Ascending aorta (tissue), 2 donors: Measurements from ENCODE around the gene SNAPIN. TPM values are rescaled to one million over a fixed set of nuclear protein-coding genes. Genes with fewer than 3 reads are reported as not detected.
A peak's percentile ranks its signal among the peaks of the same experiment; 100 is the strongest.
"Not testable (repeated sequence)": the region's sequence is repeated elsewhere in the genome, so short reads cannot be mapped to it uniquely, and the experiment has no call there.

Source experiments
- DNase-seq, 2 donors: peaks; one replicate each; pipeline ENCODE4 v3.0.0-alpha.2; 2019; ENCODE audit warnings: low spot score in 2 of 2
- H3K27ac ChIP-seq, 2 donors: fragments of 200-600 bp; sonication (generic); one replicate each; pipeline ENCODE4 v1.5.1; 2016 to 2017; ENCODE audit warnings: mild to moderate bottlenecking in 1 of 2
- H3K27me3 ChIP-seq: fragments of 200-600 bp; sonication (generic); one replicate; pipeline ENCODE4 v1.5.1; 2017
- H3K36me3 ChIP-seq, 2 donors: fragments of 200-600 bp; sonication (generic); one replicate each; pipeline ENCODE4 v1.5.1; 2016
- H3K4me1 ChIP-seq, 2 donors: fragments of 200-600 bp; sonication (generic); one replicate each; pipeline ENCODE4 v1.5.1; 2016 to 2017; ENCODE audit warnings: mild to moderate bottlenecking in 1 of 2
- H3K4me3 ChIP-seq, 2 donors: fragments of 200-600 bp; sonication (generic); one replicate each; pipeline ENCODE4 v1.5.1; 2016 to 2017; ENCODE audit warnings: mild to moderate bottlenecking in 1 of 2
- H3K9me3 ChIP-seq, 2 donors: fragments of 200-600 bp; sonication (generic); one replicate each; pipeline ENCODE4 v1.5.1; 2016
- intact Hi-C: fragments of 100-400 bp; cut with DNase I; formaldehyde crosslinking; loops from one replicate; pipeline ENCODE4 v1.15.1; 2023
- total RNA-seq: library from RNA; depleted of rRNA; stranded (reverse); fragments of >200 nt; gene quantifications from one replicate; pipeline ENCODE4 v1.1.0, GENCODE V29; 2016
- TF ChIP-seq, protein P1 (sequence below), 3 experiments: fragments of 200-600 bp in 2 of 3; fragments of 450-650 bp in 1 of 3; sonication (generic) in 2 of 3; IDR thresholded peaks; one replicate each; pipeline ENCODE4 v1.5.1; 2016 to 2019; ENCODE audit warnings: antibody characterized with exemption in 3 of 3, mild to moderate bottlenecking in 1 of 3, moderate library complexity in 1 of 3

The SNAPIN gene
- total RNA-seq, 1 donor from 2014 or later = 61.0 TPM

DNA sequence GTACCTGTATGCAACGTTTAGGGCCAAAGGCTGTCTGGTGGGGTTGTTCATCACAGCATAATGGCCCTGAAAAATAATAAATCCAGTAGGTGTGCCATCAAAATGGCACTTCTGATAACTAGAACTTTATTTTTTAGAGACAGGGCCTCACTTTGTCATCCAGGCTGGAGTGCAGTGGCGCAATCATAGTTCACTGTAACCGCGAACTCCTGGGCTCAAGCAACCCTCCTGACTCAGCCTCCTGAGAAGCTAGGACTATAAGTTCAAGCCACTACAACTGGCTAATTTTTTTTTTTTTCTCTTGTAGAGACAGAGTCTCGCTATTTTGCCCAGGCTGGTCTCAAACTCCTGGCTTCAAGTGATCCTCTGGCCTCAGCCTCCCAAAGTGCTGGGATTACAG, 4.7 kb downstream of the SNAPIN start:
- H3K4me1 ChIP-seq = peaks cover 0 to 4% of the 10 kb centered on the region in 2 donors
- no peak overlapping the region for H3K27ac ChIP-seq
- DNase-seq = no peak
- peaks cover 74 to 76% of the 10 kb centered on the region in 2 donors for H3K36me3 ChIP-seq
- no peak overlapping the region for H3K4me3 ChIP-seq
- no peaks in the 10 kb centered on the region for H3K27me3 ChIP-seq
- intact Hi-C loops = loop anchor here (5.0 kb wide), 1 partner anchor 91 kb away; no protein-coding TSS in a partner anchor
- TF ChIP-seq, protein P1, sequence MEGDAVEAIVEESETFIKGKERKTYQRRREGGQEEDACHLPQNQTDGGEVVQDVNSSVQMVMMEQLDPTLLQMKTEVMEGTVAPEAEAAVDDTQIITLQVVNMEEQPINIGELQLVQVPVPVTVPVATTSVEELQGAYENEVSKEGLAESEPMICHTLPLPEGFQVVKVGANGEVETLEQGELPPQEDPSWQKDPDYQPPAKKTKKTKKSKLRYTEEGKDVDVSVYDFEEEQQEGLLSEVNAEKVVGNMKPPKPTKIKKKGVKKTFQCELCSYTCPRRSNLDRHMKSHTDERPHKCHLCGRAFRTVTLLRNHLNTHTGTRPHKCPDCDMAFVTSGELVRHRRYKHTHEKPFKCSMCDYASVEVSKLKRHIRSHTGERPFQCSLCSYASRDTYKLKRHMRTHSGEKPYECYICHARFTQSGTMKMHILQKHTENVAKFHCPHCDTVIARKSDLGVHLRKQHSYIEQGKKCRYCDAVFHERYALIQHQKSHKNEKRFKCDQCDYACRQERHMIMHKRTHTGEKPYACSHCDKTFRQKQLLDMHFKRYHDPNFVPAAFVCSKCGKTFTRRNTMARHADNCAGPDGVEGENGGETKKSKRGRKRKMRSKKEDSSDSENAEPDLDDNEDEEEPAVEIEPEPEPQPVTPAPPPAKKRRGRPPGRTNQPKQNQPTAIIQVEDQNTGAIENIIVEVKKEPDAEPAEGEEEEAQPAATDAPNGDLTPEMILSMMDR (IDR thresholded peaks at IDR 0.05) = no peak
- no peaks in the 10 kb centered on the region for H3K9me3 ChIP-seq

DNA sequence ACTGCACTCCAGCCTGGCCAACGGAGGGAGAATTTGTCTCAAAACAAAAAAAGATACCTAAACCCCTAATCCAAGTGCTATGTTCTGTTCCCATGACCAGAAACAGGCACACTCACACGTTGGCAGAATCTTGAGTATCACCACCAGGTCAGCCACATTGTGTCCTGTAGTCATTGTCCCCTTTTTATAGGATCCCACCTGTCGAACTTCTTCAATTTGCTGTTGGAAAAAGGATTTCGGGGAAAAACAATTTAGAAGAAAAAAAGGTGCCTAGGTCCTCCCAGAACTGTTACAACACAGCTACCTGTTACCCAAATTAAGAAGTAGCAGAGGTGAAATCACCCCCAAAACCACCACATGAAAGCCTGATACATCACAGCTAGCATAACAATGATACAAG, 8.9 kb downstream of the SNAPIN start:
- DNase-seq = no peak
- intact Hi-C loops = loop anchor here (5.0 kb wide), 1 partner anchor 310 kb away; the partner anchor contains the start of gene S100A9
- peaks cover 61 to 66% of the 10 kb centered on the region in 2 donors for H3K36me3 ChIP-seq

DNA sequence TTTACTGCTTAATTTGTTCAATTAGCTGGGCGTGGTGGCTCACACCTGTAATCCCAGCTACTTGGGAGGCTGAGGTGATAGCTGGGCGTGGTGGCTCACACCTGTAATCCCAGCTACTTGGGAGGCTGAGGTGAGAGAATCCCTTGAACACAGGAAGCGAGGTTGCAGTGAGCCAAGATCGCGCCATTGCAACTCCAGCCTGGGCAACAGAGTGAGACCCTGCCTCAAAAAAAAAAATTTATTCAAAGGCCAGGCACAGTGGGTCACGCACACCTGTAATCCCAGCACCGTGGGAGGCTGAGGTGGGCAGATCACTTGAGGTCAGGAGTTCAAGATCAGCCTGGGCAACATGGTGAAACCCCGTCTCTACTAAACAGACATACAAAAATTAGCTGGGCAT, 10.2 kb downstream of the SNAPIN start:
- intact Hi-C loops = loop anchor here (5.0 kb wide), 1 partner anchor 311 kb away; the partner anchor contains the start of gene S100A9
- H3K27me3 ChIP-seq, H3K27ac ChIP-seq, H3K9me3 ChIP-seq, DNase-seq, H3K4me1 ChIP-seq, H3K4me3 ChIP-seq: not testable (repeated sequence)
- H3K36me3 ChIP-seq = peaks cover 50 to 53% of the 10 kb centered on the region in 2 donors

More for the DNA sequence above, 8.9 kb downstream of the SNAPIN start:
- Histone ChIP-seq H3K27ac (no peak overlapping the region), H3K4me3 (no peak overlapping the region), H3K27me3 (no peaks in the 10 kb centered on the region), H3K4me1 (peaks cover 0 to 8% of the 10 kb centered on the region in 2 donors), H3K9me3 (no peaks in the 10 kb centered on the region)
- TF ChIP-seq, protein P1 (IDR thresholded peaks at IDR 0.05) = no peak

DNA sequence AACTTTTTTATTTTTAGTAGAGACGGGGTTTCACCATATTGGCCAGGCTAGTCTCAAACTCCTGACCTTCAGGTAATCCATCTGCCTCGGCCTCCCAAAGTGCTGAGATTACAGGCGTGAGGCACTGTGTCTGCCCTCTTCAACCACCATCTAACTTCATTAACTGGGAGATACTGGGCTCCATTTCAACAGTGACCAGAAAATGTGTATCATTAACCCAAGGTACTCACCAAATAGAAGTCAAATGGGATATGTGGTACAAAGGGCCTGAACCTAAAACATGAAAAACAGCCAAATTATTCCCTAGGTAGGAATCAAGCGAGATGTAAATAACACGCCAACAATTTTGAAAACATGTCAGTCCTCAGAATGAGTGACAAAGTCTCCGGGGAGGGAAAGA, 11.1 kb downstream of the SNAPIN start:
- TF ChIP-seq, protein P1 (IDR thresholded peaks at IDR 0.05) = no peak
- Histone ChIP-seq H3K27ac (peak overlapping the region in 1 of 2 donors; percentile 85), H3K27me3 (no peaks in the 10 kb centered on the region), H3K9me3 (no peaks in the 10 kb centered on the region), H3K36me3 (peaks cover 41 to 44% of the 10 kb centered on the region in 2 donors), H3K4me3 (peak overlapping the region; percentile 79 to 81), H3K4me1 (peaks cover 0 to 8% of the 10 kb centered on the region in 2 donors)
- intact Hi-C loops = loop anchor here (2.0 to 5.0 kb wide), 3 partner anchors 35 to 312 kb away; partner anchors contain the start of genes CHTOP, S100A9 and SLC39A1
- DNase-seq = no peak

DNA sequence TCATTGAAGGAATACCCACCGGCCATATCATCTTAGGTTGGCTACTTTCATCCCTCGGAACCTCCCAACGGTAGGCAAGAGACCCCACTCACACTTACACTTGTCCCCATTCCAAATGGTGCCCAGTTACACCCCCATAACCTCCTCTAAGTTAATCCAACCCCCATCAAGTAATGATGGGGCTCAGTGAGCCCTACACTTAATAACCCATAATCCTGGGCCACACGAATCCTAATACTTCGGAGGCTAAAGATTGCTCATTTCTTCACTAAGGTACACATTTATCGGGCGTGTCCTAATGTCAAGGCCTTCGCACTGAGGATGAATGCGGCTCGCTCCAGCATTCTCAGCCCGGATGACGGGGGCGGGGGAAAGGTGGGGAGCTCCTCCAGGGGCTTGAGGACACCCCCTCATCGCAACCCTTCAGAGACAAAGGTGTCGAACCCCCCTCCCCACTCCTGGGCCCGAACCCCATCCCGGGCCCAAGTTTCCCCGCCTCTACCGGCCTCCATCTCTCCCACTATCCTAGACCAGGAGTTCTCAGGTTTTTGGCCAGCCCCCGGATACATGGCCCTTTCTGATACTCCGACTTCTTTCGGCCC, 11.9 kb downstream of the SNAPIN start:
- TF ChIP-seq, protein P1 (IDR thresholded peaks at IDR 0.05) = no peak
- intact Hi-C loops = loop anchor here (2.0 to 5.0 kb wide), 2 partner anchors 36 to 292 kb away; partner anchors contain the start of genes CHTOP and SLC39A1
- Histone ChIP-seq H3K27ac (peak overlapping the region; percentile 85 to 90), H3K36me3 (peaks cover 34 to 36% of the 10 kb centered on the region in 2 donors), H3K4me3 (peak overlapping the region; percentile 79 to 81), H3K4me1 (peaks cover 0 to 8% of the 10 kb centered on the region in 2 donors), H3K27me3 (no peaks in the 10 kb centered on the region), H3K9me3 (no peaks in the 10 kb centered on the region)
- DNase-seq = no peak
